Heart left ventricle (tissue), 13 donors: ENCODE results near the gene C1orf21.

Source experiments
- CTCF ChIP-seq, 12 donors: fragments of 200-600 bp; sonication (generic) in 4 of 12; IDR thresholded peaks; one replicate each; pipeline versions ENCODE4 v1.5.0 to v1.8.0; 2018 to 2022; ENCODE audit warnings: antibody characterized with exemption in 12 of 12, mild to moderate bottlenecking in 5 of 12
- POLR2A ChIP-seq, 2 donors: fragments of 450-650 bp; IDR thresholded peaks; one replicate each; pipeline ENCODE4 v1.6.1; 2017; ENCODE audit warnings: antibody characterized with exemption in 2 of 2, mild to moderate bottlenecking in 2 of 2, moderate library complexity in 2 of 2
- donor health status: ischemic (EF 13 %, LVEDD 7.1; RV severe dilation, severe dysfunction).
- donor health status: DM: no; HTN: yes; CAD: no.
- donor health status: DM: no; HTN: no; CAD: no.
- donor health status: ischemic (EF 25% LVEDD 6.9; RV normal size, moderate dysfunction).
- donor health status: ischemic (EF 25% LVEDD 5.7; RV mildly dilated, moderate dysfunction).
- donor health status: ischemic (EF 35%, LVEDD 5.7; RV mildly dilated, moderate dysfunction).
- donor health status: nonischemic (EF 11% LVEDD 7.7; RV severe dilation, severe dysfunction).
- donor health status: DM: yes; HTN: yes; CAD: no.
- donor health status: PGD.
- donor health status: ischemic (EF 29% LVEDD 5.4; RV normal size, mild dysfunction).
- donor health status: nonischemic (EF 23%, LVEDD 6.1; RV moderate dilation, normal function).

GRCh38 chr1:184562806-184563205, 176.0 kb downstream of the C1orf21 start:
- TF ChIP-seq POLR2A (IDR thresholded peaks at IDR 0.05) (no peak), CTCF (IDR thresholded peaks at IDR 0.05) (no peak)
